GM23338 (cell line): ENCODE results near the gene SLC25A18. TPM values are rescaled to one million over a fixed set of nuclear protein-coding genes. Genes with fewer than 3 reads are reported as not detected.

ENCODE experiments used
- ATAC-seq: fragments of 200-7000 bp; cut with Tn5 transposase; 3 replicates; pipeline ENCODE4 v1.9.1; 2020
- DNase-seq: peaks from one replicate; pipeline ENCODE4 v3.0.0-alpha.2; 2015; ENCODE audit warnings: low spot score
- H2AFZ ChIP-seq: fragments of 200-600 bp; sonication (generic); 2 replicates; pipeline ENCODE4 v1.8.0; 2016; ENCODE audit warnings: antibody characterized with exemption, mild to moderate bottlenecking, moderate library complexity
- H3F3A ChIP-seq: fragments of 200-600 bp; sonication (generic); replicated peaks from 2 replicates; pipeline ENCODE4 v1.8.0; 2017; ENCODE audit warnings: antibody characterized with exemption, mixed run types, low read depth
- H3K27ac ChIP-seq: fragments of 200-600 bp; sonication (generic); 2 replicates; pipeline ENCODE4 v1.6.1; 2016; ENCODE audit warnings: low read depth
- H3K27me3 ChIP-seq: fragments of 200-600 bp; sonication (generic); 2 replicates; pipeline ENCODE4 v1.8.0; 2016; ENCODE audit warnings: mild to moderate bottlenecking, mixed run types, moderate library complexity; ENCODE audit not compliant: insufficient read depth
- H3K36me3 ChIP-seq: fragments of 200-600 bp; sonication (generic); 2 replicates; pipeline ENCODE4 v1.8.0; 2016; ENCODE audit warnings: mild to moderate bottlenecking; ENCODE audit not compliant: insufficient read depth
- H3K4me1 ChIP-seq: fragments of 200-600 bp; sonication (generic); 2 replicates; pipeline ENCODE4 v1.8.0; 2016; ENCODE audit warnings: mild to moderate bottlenecking, moderate library complexity; ENCODE audit not compliant: insufficient read depth
- H3K4me2 ChIP-seq: fragments of 200-600 bp; sonication (generic); 2 replicates; pipeline ENCODE4 v1.7.1; 2017; ENCODE audit warnings: mixed run types
- H3K4me3 ChIP-seq: fragments of 200-600 bp; sonication (generic); 2 replicates; pipeline ENCODE4 v1.6.1; 2016; ENCODE audit warnings: mixed run types
- H3K79me2 ChIP-seq: fragments of 200-600 bp; sonication (generic); replicated peaks from 2 replicates; pipeline ENCODE4 v1.8.0; 2017; ENCODE audit warnings: mild to moderate bottlenecking; ENCODE audit not compliant: insufficient read depth
- H3K9me2 ChIP-seq: fragments of 200-600 bp; sonication (generic); 2 replicates; pipeline ENCODE4 v1.8.0; 2017; ENCODE audit not compliant: insufficient read depth
- H4K20me1 ChIP-seq: fragments of 200-600 bp; sonication (generic); replicated peaks from 2 replicates; pipeline ENCODE4 v1.8.0; 2017; ENCODE audit warnings: mild to moderate bottlenecking; ENCODE audit not compliant: insufficient read depth
- H3K27ac Mint-ChIP-seq: 2 replicates; pipeline ENCODE4 v1.8.0; 2020; ENCODE audit warnings: inconsistent platforms, mild to moderate bottlenecking, moderate library complexity, mixed read lengths
- H3K27me3 Mint-ChIP-seq: 3 replicates; pipeline ENCODE4 v1.8.0; 2022; ENCODE audit warnings: low read depth, mild to moderate bottlenecking, moderate library complexity, mixed read lengths, inconsistent platforms; ENCODE audit not compliant: insufficient read depth, poor library complexity
- H3K36me3 Mint-ChIP-seq: 3 replicates; pipeline ENCODE4 v1.8.0; 2021; ENCODE audit warnings: low read depth, mild to moderate bottlenecking, inconsistent platforms, moderate library complexity, mixed read lengths
- H3K4me1 Mint-ChIP-seq: 3 replicates; pipeline ENCODE4 v1.8.0; 2020; ENCODE audit warnings: mild to moderate bottlenecking, inconsistent platforms, mixed read lengths
- H3K4me3 Mint-ChIP-seq: 3 replicates; pipeline ENCODE4 v1.8.0; 2021; ENCODE audit warnings: moderate library complexity, mild to moderate bottlenecking, inconsistent platforms, mixed read lengths
- H3K9me3 Mint-ChIP-seq: 3 replicates; pipeline ENCODE4 v1.8.0; 2020; ENCODE audit warnings: moderate library complexity, mild to moderate bottlenecking, inconsistent platforms, mixed read lengths
- CREB1 ChIP-seq: fragments of 250-450 bp; sonication (Bioruptor Pico); IDR thresholded peaks from 2 replicates; pipeline ENCODE4 v1.5.0; 2020; ENCODE audit warnings: low read depth, mild to moderate bottlenecking, moderate library complexity
- EZH2 ChIP-seq: fragments of 200-600 bp; sonication (generic); IDR thresholded peaks from one replicate; pipeline ENCODE4 v1.8.0; 2017; ENCODE audit warnings: antibody characterized with exemption, mild to moderate bottlenecking, low read depth; ENCODE audit not compliant: unreplicated experiment
- NANOG ChIP-seq: IDR thresholded peaks from 2 replicates; pipeline ENCODE4 v1.6.1; 2016; ENCODE audit warnings: antibody characterized with exemption, borderline replicate concordance
- REST ChIP-seq: IDR thresholded peaks from one replicate; pipeline ENCODE4 v1.6.1; 2018; ENCODE audit warnings: antibody characterized with exemption; ENCODE audit not compliant: unreplicated experiment
- ZNF331 ChIP-seq: fragments of 250-450 bp; sonication (Bioruptor Pico); IDR thresholded peaks from 2 replicates; pipeline ENCODE4 v1.5.0; 2020; ENCODE audit warnings: low read depth, mild to moderate bottlenecking, moderate library complexity
- ZNF462 ChIP-seq: fragments of 250-450 bp; sonication (Bioruptor Pico); IDR thresholded peaks from 2 replicates; pipeline ENCODE4 v1.5.0; 2020; ENCODE audit warnings: mild to moderate bottlenecking, moderate library complexity
- polyA plus RNA-seq: library from polyadenylated mRNA; unstranded; fragments of >200 nt; fragmentation: Nextera tagmentation; extraction: Ambion mirVana; gene quantifications from 2 replicates; pipeline ENCODE4 v1.2.1, GENCODE V29; 2016
- total RNA-seq: library from RNA; depleted of rRNA; stranded (reverse); fragments of >200 nt; shearing (Covaris generic); gene quantifications from 2 replicates; pipeline ENCODE4 v1.2.3, GENCODE V29; 2014

Gene SLC25A18
- total and polyA plus RNA-seq, 2 experiments from 2014 or later: 1.2 to 1.9 TPM

GRCh38 chr22:17597217-17597616 is 33.9 kb downstream of the SLC25A18 start (continued):
- no peak for TF ChIP-seq ZNF462 (CRISPR knock-in tag)
- TF ChIP-seq EZH2: no peak
- TF ChIP-seq REST: no peak
- no peak for TF ChIP-seq NANOG
- no peak for TF ChIP-seq ZNF331 (CRISPR knock-in tag)

GRCh38 chr22:17598318-17598717 is 35.0 kb downstream of the SLC25A18 start:
- Histone ChIP-seq H3K4me1 (no peaks in the 10 kb centered on the region), H3K4me2 (no peak overlapping the region), H3K9me2 (no peaks in the 10 kb centered on the region), H4K20me1 (peaks cover 9% of the 10 kb centered on the region), H3K4me3 (no peak overlapping the region), H3K79me2 (no peaks in the 10 kb centered on the region), H3K36me3 (peaks cover 49% of the 10 kb centered on the region), H3K27ac (no peak overlapping the region), H2AFZ (no peak overlapping the region), H3K27me3 (no peaks in the 10 kb centered on the region), H3F3A (peaks cover 10% of the 10 kb centered on the region; the same call in 1 of the 2 replicates)
- no peak for DNase-seq
- Mint-ChIP-seq H3K9me3 (no peaks in the 10 kb centered on the region), H3K27ac (no peak overlapping the region), H3K4me1 (no peaks in the 10 kb centered on the region), H3K36me3 (peaks cover 64% of the 10 kb centered on the region), H3K4me3 (no peak overlapping the region), H3K27me3 (no peaks in the 10 kb centered on the region)
- ATAC-seq: no peak
- TF ChIP-seq ZNF462 (CRISPR knock-in tag): no peak
- TF ChIP-seq CREB1 (CRISPR knock-in tag): no peak
